COR-L47 (cell line): ENCODE data around the gene BBS12.

ENCODE experiments used
- DNase-seq: peaks from one replicate; lab custom pipeline; 2025; lab: John Stamatoyannopoulos, UW

Gene BBS12

GRCh38 chr4:122732329-122733026, at the start of gene BBS12:
Gene BBS12 (plus strand): TSS chr4:122732704. CDS start chr4:122741893, 9,189 bp downstream.
- DNase-seq: peak; percentile 97

- DNase-seq: no peak
These were observed 45.8 kb upstream of the BBS12 start for GRCh38 chr4:122686691-122687090.

GRCh38 chr4:122687531-122688061, 44.9 kb upstream of the BBS12 start:
- DNase-seq: no peak

- DNase-seq: no peak
These were observed 43.9 kb upstream of the BBS12 start for GRCh38 chr4:122688529-122689140.

- DNase-seq: no peak
These were observed 42.5 kb upstream of the BBS12 start for GRCh38 chr4:122689972-122690371.

GRCh38 chr4:122691988-122692387, 40.5 kb upstream of the BBS12 start:
- DNase-seq: no peak

GRCh38 chr4:122692641-122693520, 39.6 kb upstream of the BBS12 start:
- DNase-seq: no peak

GRCh38 chr4:122695226-122695625, 37.3 kb upstream of the BBS12 start:
- no peak for DNase-seq

- peak; percentile 27 for DNase-seq
These were observed 32.3 kb upstream of the BBS12 start for GRCh38 chr4:122700178-122700725.

- DNase-seq: no peak
These were observed 31.4 kb upstream of the BBS12 start for GRCh38 chr4:122701061-122701460.

- DNase-seq: no peak
These were observed 30.5 kb upstream of the BBS12 start for GRCh38 chr4:122701965-122702364.

- no peak for DNase-seq
These were observed 29.6 kb upstream of the BBS12 start for GRCh38 chr4:122702939-122703338.

- no peak for DNase-seq
These were observed 28.6 kb upstream of the BBS12 start for GRCh38 chr4:122703868-122704267.

- DNase-seq: no peak
These were observed 27.5 kb upstream of the BBS12 start for GRCh38 chr4:122705009-122705408.

GRCh38 chr4:122705547-122706117, 26.9 kb upstream of the BBS12 start:
- DNase-seq: no peak

- DNase-seq: no peak
These were observed 26.0 kb upstream of the BBS12 start for GRCh38 chr4:122706511-122706910.

- no peak for DNase-seq
These were observed 25.0 kb upstream of the BBS12 start for GRCh38 chr4:122707497-122707896.

GRCh38 chr4:122709236-122709635, 23.3 kb upstream of the BBS12 start:
- no peak for DNase-seq

GRCh38 chr4:122710434-122711308, 21.8 kb upstream of the BBS12 start:
- DNase-seq: no peak

- DNase-seq: no peak
These were observed 20.6 kb upstream of the BBS12 start for GRCh38 chr4:122711919-122712318.

GRCh38 chr4:122712782-122713181, 19.7 kb upstream of the BBS12 start:
- no peak for DNase-seq
